ENCODE measurements around the gene MCC.

The MCC gene

GRCh38 chr5:113266913-113267227 is 221.4 kb downstream of the MCC start:
- no peak for DNase-seq

- DNase-seq = no peak
Measured at GRCh38 chr5:113266227-113266912, 221.9 kb downstream of the MCC start.

- no peak for DNase-seq
Measured at GRCh38 chr5:113265190-113265589, 223.1 kb downstream of the MCC start.

- DNase-seq = no peak
Measured at GRCh38 chr5:113264046-113264445, 224.2 kb downstream of the MCC start.

- DNase-seq = no peak
Measured at GRCh38 chr5:113263545-113263944, 224.7 kb downstream of the MCC start.

DNA sequence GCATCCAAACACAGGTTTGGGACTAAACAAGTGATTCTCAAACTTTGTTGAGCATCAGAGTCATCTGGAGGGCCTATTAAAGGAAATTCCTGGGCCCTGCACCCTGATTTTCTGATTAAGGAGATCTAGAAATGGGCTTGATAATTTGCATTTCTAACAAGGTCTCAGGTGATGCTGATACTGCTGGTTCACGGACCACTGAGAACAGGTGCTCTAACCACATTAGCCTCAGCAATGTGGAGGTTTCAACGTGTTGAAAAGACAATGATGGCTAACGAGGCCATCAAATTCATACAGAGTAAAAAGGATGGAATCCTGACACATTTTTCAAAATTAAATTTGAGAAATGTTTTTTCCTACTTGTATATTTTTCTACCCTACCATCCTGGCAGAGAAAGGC is 225.6 kb downstream of the MCC start:
- no peak for DNase-seq

GRCh38 chr5:113259034-113259433 is 229.2 kb downstream of the MCC start:
- no peak for DNase-seq

DNA sequence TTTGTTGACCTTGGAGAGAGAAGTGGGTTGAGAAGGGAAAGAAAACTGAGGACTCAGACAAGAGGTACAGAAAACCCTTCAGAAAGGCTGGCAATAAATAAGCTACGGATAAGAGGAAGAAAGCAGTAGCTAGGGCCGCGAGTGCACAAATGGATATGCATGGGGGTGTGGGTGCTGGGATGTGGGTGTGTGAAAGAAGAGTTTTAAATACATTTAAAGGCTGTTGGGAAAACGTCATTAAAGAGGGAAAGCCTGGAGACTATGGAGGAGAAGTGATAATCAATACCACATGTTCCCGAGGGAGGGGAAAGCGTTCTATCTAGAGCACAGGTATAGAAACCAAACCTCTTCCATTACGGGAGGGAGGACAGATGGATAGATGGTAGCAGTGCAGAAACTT is 230.7 kb downstream of the MCC start:
- DNase-seq = no peak

DNA sequence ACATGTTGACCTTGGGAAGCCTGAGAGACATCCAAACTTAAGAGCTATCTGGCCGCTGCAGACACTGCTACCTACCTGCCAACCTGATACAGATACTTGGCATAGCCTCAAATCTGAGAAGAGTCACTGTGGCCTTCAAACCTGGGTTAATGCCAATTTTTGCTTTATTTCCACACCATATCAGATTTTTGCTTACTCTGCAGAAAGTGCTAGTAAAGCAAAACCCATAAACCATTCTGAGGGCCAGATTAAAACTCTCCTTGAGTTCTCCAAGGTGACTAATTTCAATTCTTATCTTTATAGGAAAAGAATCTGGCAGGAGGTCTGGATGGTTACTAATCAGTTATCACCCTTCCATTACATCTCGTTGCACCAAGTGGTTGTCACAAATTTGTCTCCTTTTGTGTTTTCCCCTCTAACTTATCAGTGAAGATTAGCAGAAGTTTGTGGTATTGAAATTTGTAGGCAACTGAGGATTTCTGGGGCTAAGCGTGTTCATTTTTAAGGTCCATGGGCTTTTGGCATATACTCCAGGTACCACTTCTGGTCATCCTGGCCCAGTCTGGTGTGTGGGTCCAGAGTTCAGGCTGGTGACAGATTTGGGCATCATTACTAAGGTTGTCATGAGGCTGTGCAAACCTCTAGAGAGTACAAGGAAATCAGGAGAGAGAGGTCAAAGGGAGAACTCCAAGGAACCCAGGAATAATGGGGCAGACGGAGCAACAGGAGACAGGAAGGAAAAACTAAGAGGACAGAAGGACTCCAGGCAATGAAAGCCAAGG is 231.4 kb downstream of the MCC start:
- no peak for DNase-seq

DNA sequence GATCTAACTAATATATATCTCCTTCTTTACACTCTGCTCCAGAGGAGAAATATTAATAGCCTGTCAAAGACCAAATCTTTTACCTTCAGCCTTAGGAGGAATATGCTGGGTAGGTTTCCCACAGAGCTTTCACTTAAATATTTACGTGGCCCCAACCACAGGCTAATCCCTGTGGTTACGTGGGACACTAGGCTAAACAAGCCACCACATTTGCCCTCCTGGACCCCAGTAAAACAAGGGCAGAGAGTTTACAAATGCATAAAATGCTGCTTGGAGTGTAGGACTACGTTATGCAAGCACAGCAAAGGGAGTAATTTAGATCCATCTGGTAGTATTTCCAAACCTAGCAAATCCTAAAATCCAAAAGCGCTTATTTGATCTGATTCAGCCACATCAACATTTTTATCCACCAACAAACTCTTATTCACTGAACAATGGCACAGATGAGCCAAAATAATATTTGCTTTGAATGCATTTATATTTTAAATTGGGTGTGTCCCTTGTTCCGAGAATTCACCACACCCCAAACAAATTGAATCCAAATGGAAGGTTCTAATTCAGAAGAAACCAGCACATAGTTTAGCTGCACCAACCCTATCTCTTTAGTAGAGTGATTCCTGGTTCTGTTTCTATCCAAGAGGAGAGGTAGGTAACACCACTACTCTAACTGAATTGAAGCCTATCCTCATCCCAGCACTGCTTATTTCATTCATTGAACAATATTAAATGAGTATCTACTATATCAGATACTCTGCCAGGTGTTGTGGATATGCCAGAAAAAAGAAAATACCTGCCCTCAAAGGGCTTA is 232.5 kb downstream of the MCC start:
- DNase-seq = no peak

- DNase-seq = no peak
Measured at GRCh38 chr5:113255105-113255504, 233.1 kb downstream of the MCC start.

DNA sequence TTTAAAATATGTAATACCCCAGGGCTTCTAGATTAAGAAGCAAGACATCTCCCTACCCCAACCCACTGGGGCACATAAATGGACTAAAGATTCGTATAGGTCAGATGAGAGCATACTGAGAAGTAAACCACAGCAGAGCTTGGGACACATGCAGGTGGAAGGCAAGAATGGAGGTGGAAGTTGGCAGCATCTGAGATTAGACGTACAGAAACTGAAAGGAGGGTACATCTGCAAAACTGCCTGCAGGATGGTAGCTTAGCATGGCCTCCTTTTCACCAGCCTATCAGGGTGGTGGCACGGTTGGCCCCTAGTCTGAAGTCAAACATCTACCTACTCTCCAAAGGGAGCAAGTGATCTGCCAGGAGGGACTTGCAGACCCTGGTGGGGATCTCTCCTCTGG is 235.2 kb downstream of the MCC start:
- DNase-seq = no peak

GRCh38 chr5:113252066-113252465 is 236.2 kb downstream of the MCC start:
- DNase-seq = no peak

DNA sequence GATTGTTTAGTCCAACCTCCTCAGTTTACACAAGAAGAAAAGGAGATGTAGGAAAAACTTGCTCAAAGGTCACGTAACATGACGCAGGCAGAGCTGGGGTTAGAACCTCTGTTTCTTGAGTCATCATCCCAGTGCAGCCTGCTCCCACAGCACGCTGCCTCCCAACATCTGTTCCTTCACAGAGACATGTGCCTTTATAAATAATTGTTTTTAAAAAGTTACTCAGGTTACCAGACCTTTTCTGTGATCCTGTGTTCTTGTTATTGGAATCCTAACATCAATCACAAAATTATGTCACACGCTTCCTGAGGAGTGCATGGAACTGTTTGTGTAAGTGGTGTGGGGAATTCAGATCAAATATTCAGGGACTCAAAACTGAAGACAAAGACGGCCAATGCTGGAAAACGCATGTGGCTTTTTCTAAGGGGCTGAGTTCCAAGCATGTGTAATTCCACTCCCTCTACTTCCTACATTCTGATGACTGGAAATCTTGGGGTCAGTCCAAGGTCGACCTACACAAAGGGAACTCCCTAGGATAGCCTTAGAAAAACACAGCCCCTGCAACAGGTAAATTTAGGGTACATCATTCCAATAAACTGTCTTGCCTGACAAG is 237.8 kb downstream of the MCC start:
- DNase-seq = no peak

- DNase-seq = no peak
Measured at GRCh38 chr5:113249206-113249605, 239.0 kb downstream of the MCC start.

DNA sequence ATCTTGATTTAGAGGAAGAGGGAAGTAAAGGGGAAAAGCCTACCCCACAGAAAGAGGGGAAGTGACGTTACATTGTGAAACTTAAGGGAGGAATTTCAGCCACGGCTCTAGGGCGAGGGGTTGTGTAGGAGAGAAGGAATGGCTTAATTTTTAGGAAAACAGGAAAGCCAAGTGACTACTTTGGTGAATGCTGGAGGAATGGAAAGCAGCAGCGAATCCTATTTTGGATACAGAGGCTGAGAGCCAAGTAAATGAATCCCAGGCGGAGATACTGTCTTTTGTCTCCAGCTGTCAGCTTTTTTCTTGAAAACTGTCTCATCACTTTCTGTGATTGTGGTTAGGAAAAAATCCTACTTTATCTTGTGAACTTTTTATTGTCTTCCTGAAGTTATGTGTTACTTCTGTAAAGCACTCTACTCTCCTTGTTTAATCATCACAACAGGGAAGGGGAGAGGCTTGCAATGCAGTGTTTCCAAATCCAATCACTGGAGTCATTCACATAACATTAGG is 241.8 kb downstream of the MCC start:
- no peak for DNase-seq

DNA sequence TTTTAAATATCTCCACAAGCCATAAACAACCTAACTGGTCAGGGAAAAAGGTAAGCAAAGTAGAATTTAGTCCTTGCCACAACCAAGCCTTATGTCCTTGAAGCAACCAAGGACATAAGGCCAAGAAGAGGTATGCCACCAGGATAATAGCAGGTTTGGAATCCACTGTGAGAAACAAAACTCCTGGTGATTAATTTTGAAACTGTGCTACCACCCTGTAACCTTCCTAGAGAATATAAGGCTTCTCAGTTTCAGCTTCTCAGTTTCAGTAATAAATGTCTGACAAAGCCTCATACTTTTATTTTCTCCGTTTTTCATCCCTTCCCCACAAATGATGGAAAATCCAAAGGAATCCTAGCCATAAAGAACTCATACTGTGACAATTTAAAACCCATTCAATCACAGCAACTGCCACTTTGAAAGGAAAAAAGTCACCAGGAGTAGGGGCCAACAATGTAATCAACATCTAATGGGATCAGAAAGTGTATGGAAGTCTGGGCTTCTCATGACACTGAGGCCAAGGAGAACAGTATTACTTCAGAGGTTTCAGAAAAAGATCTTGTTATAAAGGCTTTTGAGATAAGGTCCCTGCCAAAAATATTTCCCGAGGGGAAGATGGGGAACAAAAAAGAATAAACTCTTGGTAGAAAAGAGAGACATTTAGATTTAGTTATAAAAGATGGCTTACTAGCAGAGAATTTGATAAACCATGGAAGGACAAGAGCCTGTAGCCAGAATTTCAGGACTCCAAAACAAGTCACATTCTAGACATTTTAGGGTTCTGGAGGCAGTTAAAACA is 242.6 kb downstream of the MCC start:
- no peak for DNase-seq

DNA sequence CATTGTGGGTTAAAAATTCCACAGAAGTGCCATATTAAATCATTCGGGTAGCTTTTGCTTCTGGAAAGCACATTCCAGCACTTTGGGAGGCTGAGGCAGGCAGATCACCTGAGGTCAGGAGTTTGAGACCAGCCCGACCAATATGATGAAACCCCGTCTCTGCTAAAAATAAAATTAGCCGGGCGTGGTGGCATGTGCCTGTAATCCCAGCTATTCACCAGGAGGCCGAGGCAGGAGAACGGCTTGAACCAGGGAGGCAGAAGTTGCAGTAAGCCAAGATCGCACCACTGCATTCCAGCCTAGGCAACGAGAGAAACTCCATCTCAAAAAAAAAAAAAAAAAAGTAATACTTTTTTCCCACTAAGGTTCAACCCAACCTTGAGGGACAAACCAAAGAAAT is 243.3 kb downstream of the MCC start:
- DNase-seq = no peak

DNA sequence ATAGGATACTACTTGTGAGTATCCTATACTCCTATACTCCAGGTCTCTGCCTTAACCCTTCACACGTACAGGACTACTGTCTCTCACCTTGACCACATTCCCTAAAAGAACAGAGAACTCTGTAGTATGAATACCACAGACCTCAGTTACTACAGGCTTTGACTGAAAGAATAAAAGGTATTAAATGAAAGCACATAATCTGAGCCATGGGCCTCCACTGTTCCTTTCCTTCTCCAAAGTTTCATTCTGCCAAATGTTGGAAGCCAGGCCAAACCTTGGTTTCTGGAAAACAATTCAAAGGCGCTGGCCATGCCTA is 244.9 kb downstream of the MCC start:
- no peak for DNase-seq

DNA sequence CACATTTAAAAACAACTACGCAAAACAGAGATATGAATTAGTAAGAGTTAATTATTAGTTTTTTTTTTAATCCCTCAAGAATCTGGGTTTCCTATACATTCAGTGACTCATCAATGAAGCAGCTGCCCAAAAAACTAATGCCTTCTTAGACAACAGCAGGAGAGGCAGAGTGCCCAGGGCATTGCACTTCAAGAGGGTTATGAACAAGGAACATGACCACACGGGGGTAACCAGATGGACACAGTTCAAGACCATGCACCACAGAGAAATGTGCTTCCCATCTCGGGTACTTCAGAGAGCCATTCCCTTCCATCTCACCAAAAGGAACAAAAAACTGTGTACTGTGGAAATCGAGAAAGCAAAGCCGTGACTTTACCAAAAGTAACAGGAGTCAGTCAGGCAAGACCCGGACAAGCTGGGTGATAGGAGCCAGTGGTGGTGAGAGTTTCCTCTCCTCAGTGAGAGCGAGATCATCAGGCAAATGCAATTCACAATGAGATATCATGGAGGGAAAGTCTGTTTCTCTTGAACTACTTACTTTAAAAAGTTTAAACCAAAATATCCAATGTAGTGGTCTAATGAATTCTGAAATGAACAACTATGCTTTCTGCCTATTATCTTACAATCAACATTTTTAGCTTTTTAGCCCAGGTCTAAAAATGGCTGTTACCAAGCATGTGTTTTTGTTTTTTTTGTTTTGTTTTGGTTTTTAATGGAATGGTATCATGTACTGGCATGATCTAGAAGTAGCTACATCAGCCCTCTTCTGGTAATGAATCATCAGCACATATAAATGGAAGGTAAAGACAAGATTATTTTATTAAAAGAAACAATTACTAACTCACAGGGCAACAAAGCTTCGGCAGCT is 245.5 kb downstream of the MCC start:
- DNase-seq = no peak

DNA sequence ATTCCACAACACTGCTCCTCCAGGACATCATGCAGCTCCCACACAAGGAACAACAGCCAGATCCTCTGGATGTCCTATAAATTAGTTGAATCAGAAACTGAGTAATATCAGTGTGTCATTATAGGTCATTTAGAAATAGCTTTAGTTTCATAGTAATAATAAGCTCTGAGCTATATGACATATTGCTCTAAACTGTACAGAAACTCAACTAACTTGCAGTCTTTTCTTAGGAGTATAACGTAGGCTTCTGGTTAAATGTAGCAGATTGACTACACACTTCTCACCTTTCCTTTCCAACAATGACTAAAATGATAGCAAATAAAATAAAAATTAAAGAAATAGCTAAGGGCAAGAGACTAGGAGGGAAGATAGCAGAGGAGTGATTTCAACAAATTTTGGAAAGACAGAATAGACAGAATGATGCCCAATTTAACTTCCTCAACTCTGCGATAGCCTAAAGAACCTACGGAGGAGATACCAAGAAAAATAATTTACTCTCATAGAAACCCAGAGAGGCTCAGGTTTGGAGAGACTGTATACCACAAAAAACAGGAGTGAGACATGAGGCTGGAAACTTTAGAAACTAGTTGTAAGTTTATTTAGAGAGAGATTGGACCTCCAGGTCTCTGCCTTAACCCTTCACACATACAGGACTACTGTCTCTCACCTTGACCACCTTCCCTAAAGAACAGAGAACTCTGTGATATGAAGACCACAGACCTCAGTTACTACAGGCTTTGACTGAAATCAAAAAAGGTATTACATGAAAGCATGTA is 247.1 kb downstream of the MCC start:
- no peak for DNase-seq
